ENCODE data around the gene TTC3.

- TF ChIP-seq SP1 (IDR thresholded peaks at IDR 0.05) (no peak), SUZ12 (IDR thresholded peaks at IDR 0.05) (no peak)
These were observed 2.2 kb downstream of the TTC3 start for GRCh38 chr21:37075214-37075770.
